Measurements from ENCODE around the gene RTTN.

Gene RTTN

GRCh38 chr18:70036771-70037347 lies 168.6 kb downstream of the RTTN start:
- no peaks in the 10 kb centered on the region for H3K36me3 ChIP-seq (ENCODE audit: insufficient read depth, low read depth, low read length)
- H3K27me3 ChIP-seq (ENCODE audit: insufficient read depth, low read length): no peaks in the 10 kb centered on the region
- no peak overlapping the region for H3K4me3 ChIP-seq (ENCODE audit: low read length)
- H3K9me3 ChIP-seq (ENCODE audit: insufficient read depth, low read depth, low read length): no peaks in the 10 kb centered on the region
- H3K9ac ChIP-seq (ENCODE audit: low read depth, low read length): no peak overlapping the region
- no peak overlapping the region for H3K27ac ChIP-seq (ENCODE audit: low read length)
- H3K4me1 ChIP-seq (ENCODE audit: insufficient read depth, low read length): no peaks in the 10 kb centered on the region

DNA sequence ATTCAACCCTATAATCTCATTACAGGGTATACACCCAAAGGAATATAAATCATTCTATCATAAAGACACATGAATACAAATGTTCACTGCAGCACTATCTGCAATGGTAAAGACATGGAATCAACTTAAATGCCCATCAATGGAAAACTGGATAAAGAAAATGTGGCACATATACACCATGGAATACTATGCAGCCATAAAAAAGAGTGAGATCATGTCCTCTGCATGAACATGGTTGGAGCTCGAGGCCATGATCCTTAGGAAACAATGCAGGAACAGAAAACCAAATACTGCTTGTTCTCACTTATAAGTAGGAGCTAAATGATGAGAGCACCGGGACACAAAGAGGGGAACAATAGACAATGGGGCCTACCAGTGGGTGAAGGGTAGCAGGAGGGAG lies 169.3 kb downstream of the RTTN start:
- Histone ChIP-seq H3K27ac (ENCODE audit: low read length) (no peak overlapping the region), H3K4me1 (ENCODE audit: insufficient read depth, low read length) (no peaks in the 10 kb centered on the region), H3K9me3 (ENCODE audit: insufficient read depth, low read depth, low read length) (no peaks in the 10 kb centered on the region), H3K4me3 (ENCODE audit: low read length) (no peak overlapping the region), H3K36me3 (ENCODE audit: insufficient read depth, low read depth, low read length) (no peaks in the 10 kb centered on the region), H3K27me3 (ENCODE audit: insufficient read depth, low read length) (no peaks in the 10 kb centered on the region), H3K9ac (ENCODE audit: low read depth, low read length) (no peak overlapping the region)

DNA sequence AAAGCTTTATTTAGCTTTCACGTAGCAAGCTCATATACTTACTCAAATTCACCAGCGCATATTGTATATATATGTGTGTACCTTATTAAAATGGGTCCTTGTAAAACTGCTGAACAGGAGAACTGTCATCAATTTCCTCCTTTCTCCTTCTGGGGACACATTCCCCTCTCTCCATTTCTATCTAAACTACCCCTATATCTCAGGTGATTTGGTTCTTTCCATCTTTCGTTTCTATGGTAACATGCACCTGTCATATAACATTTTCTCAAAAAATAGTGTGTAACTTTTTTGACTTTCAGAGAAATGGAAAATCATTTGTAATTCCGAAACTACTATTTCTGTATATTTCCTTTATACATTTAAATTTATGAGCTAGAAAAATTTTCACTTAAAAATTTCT lies 174.3 kb downstream of the RTTN start:
- H3K9me3 ChIP-seq (ENCODE audit: insufficient read depth, low read depth, low read length): no peaks in the 10 kb centered on the region
- no peak overlapping the region for H3K9ac ChIP-seq (ENCODE audit: low read depth, low read length)
- no peaks in the 10 kb centered on the region for H3K27me3 ChIP-seq (ENCODE audit: insufficient read depth, low read length)
- no peak overlapping the region for H3K4me3 ChIP-seq (ENCODE audit: low read length)
- no peaks in the 10 kb centered on the region for H3K4me1 ChIP-seq (ENCODE audit: insufficient read depth, low read length)
- H3K36me3 ChIP-seq (ENCODE audit: insufficient read depth, low read depth, low read length): peaks cover 7% of the 10 kb centered on the region; the same call in 1 of the 2 replicates
- no peak overlapping the region for H3K27ac ChIP-seq (ENCODE audit: low read length)

DNA sequence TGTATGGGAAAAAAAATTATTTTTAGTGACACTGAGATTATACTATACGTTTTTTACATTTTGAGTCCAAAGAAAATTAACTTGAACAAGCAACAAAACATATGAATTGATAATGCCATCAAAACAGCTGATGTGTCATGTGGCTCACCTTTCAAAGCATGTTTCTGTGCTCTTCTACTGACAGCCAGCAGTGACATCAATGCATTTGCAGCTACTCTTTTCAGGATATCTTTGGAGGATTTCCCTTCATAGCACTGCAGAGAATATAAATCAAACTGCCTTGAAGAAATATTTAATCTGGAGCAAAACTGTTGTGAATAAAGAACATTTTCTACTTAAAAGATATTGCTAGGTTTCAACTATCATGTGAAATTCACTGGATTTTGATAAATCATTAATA lies 174.8 kb downstream of the RTTN start:
- H3K4me1 ChIP-seq (ENCODE audit: insufficient read depth, low read length): no peaks in the 10 kb centered on the region
- no peaks in the 10 kb centered on the region for H3K9me3 ChIP-seq (ENCODE audit: insufficient read depth, low read depth, low read length)
- no peak overlapping the region for H3K4me3 ChIP-seq (ENCODE audit: low read length)
- H3K9ac ChIP-seq (ENCODE audit: low read depth, low read length): no peak overlapping the region
- H3K36me3 ChIP-seq (ENCODE audit: insufficient read depth, low read depth, low read length): peaks cover 7% of the 10 kb centered on the region; the same call in 1 of the 2 replicates
- H3K27ac ChIP-seq (ENCODE audit: low read length): no peak overlapping the region
- H3K27me3 ChIP-seq (ENCODE audit: insufficient read depth, low read length): no peaks in the 10 kb centered on the region

DNA sequence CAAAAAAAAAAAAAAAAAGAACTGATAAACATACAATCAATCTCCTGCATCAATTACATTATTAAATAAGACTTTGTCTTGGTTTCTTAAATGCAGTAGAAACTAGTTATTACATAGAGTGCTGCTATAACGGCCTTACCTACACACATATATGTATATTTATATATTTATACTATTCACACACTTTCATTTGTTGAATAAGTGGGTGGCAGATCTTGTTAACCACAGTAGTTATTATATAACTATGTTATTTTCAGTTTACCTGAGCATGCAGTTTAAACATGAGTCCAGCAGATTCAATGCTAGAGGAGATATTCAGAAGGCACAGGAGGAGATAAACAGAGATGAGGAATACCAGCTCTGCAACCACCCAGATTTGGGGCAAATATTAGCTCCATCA lies 176.3 kb downstream of the RTTN start:
- Histone ChIP-seq H3K27ac (ENCODE audit: low read length) (no peak overlapping the region), H3K4me1 (ENCODE audit: insufficient read depth, low read length) (no peaks in the 10 kb centered on the region), H3K36me3 (ENCODE audit: insufficient read depth, low read depth, low read length) (peaks cover 12% of the 10 kb centered on the region; the same call in 1 of the 2 replicates), H3K9ac (ENCODE audit: low read depth, low read length) (no peak overlapping the region), H3K27me3 (ENCODE audit: insufficient read depth, low read length) (no peaks in the 10 kb centered on the region), H3K4me3 (ENCODE audit: low read length) (no peak overlapping the region), H3K9me3 (ENCODE audit: insufficient read depth, low read depth, low read length) (no peaks in the 10 kb centered on the region)

- H3K9ac ChIP-seq (ENCODE audit: low read depth, low read length): no peak overlapping the region
- peaks cover 16% of the 10 kb centered on the region; the same call in 1 of the 2 replicates for H3K36me3 ChIP-seq (ENCODE audit: insufficient read depth, low read depth, low read length)
- no peak overlapping the region for H3K4me3 ChIP-seq (ENCODE audit: low read length)
- no peaks in the 10 kb centered on the region for H3K4me1 ChIP-seq (ENCODE audit: insufficient read depth, low read length)
- H3K9me3 ChIP-seq (ENCODE audit: insufficient read depth, low read depth, low read length): no peaks in the 10 kb centered on the region
- no peak overlapping the region for H3K27ac ChIP-seq (ENCODE audit: low read length)
- no peaks in the 10 kb centered on the region for H3K27me3 ChIP-seq (ENCODE audit: insufficient read depth, low read length)
Measured at GRCh38 chr18:70028734-70029133, 176.8 kb downstream of the RTTN start.

DNA sequence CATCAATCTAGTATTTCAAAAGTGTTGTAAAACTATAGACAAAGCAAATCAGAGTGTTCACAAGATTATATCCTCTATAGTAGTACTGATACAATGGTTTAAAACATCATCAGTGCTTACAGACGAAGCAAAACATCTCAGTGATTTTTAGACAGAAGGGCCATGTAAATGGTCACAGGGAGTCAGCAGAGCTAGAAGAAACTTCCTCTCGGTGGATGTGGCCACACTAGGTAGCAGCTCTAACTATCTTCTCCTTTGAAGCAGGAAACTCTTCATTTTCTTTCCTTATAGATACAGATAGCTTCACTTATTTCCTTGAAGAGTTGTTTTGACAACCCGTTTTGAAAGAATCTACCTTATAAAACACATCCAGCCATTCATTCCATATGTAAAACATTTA lies 177.4 kb downstream of the RTTN start:
- H3K9me3 ChIP-seq (ENCODE audit: insufficient read depth, low read depth, low read length): no peaks in the 10 kb centered on the region
- H3K36me3 ChIP-seq (ENCODE audit: insufficient read depth, low read depth, low read length): peaks cover 20% of the 10 kb centered on the region; the same call in 1 of the 2 replicates
- no peaks in the 10 kb centered on the region for H3K27me3 ChIP-seq (ENCODE audit: insufficient read depth, low read length)
- H3K9ac ChIP-seq (ENCODE audit: low read depth, low read length): no peak overlapping the region
- H3K27ac ChIP-seq (ENCODE audit: low read length): no peak overlapping the region
- no peaks in the 10 kb centered on the region for H3K4me1 ChIP-seq (ENCODE audit: insufficient read depth, low read length)
- no peak overlapping the region for H3K4me3 ChIP-seq (ENCODE audit: low read length)

- Histone ChIP-seq H3K36me3 (ENCODE audit: insufficient read depth, low read depth, low read length) (peaks cover 27% of the 10 kb centered on the region; the same call in 1 of the 2 replicates), H3K4me1 (ENCODE audit: insufficient read depth, low read length) (no peaks in the 10 kb centered on the region), H3K4me3 (ENCODE audit: low read length) (no peak overlapping the region), H3K27ac (ENCODE audit: low read length) (no peak overlapping the region), H3K27me3 (ENCODE audit: insufficient read depth, low read length) (no peaks in the 10 kb centered on the region), H3K9me3 (ENCODE audit: insufficient read depth, low read depth, low read length) (no peaks in the 10 kb centered on the region), H3K9ac (ENCODE audit: low read depth, low read length) (no peak overlapping the region)
Measured at GRCh38 chr18:70025580-70025979, 179.9 kb downstream of the RTTN start.

- no peak overlapping the region for H3K4me3 ChIP-seq (ENCODE audit: low read length)
- H3K9ac ChIP-seq (ENCODE audit: low read depth, low read length): no peak overlapping the region
- no peak overlapping the region for H3K27ac ChIP-seq (ENCODE audit: low read length)
- H3K9me3 ChIP-seq (ENCODE audit: insufficient read depth, low read depth, low read length): no peaks in the 10 kb centered on the region
- H3K36me3 ChIP-seq (ENCODE audit: insufficient read depth, low read depth, low read length): peaks cover 31% of the 10 kb centered on the region; the same call in 1 of the 2 replicates
- H3K27me3 ChIP-seq (ENCODE audit: insufficient read depth, low read length): no peaks in the 10 kb centered on the region
- no peaks in the 10 kb centered on the region for H3K4me1 ChIP-seq (ENCODE audit: insufficient read depth, low read length)
Measured at GRCh38 chr18:70024829-70025228, 180.7 kb downstream of the RTTN start.

- H3K4me1 ChIP-seq (ENCODE audit: insufficient read depth, low read length): no peaks in the 10 kb centered on the region
- H3K36me3 ChIP-seq (ENCODE audit: insufficient read depth, low read depth, low read length): peaks cover 31% of the 10 kb centered on the region
- H3K27me3 ChIP-seq (ENCODE audit: insufficient read depth, low read length): no peaks in the 10 kb centered on the region
- H3K9me3 ChIP-seq (ENCODE audit: insufficient read depth, low read depth, low read length): no peaks in the 10 kb centered on the region
- no peak overlapping the region for H3K9ac ChIP-seq (ENCODE audit: low read depth, low read length)
- H3K4me3 ChIP-seq (ENCODE audit: low read length): no peak overlapping the region
- H3K27ac ChIP-seq (ENCODE audit: low read length): no peak overlapping the region
Measured at GRCh38 chr18:70024093-70024492, 181.4 kb downstream of the RTTN start.

DNA sequence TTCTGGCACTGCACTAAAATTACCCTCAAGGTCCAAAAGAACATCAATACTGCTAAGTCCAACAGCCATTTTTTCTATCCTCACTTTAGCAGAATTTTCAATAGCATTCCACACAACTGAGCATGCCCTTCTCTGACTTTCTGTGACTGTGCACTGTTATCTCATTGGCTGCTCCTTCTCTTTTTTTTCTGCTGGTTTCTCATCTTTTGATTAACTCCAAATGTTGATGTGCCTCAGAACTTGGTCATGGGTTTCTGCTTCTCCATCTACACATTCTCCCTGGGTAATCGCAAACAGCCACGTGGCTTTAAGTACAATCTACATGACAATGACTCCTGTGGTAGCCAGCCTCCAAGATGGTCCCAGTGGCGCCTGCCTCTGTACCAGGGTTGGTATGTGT lies 182.9 kb downstream of the RTTN start:
- no peaks in the 10 kb centered on the region for H3K27me3 ChIP-seq (ENCODE audit: insufficient read depth, low read length)
- H3K4me1 ChIP-seq (ENCODE audit: insufficient read depth, low read length): no peaks in the 10 kb centered on the region
- H3K4me3 ChIP-seq (ENCODE audit: low read length): no peak overlapping the region
- no peaks in the 10 kb centered on the region for H3K9me3 ChIP-seq (ENCODE audit: insufficient read depth, low read depth, low read length)
- peaks cover 31% of the 10 kb centered on the region for H3K36me3 ChIP-seq (ENCODE audit: insufficient read depth, low read depth, low read length)
- no peak overlapping the region for H3K27ac ChIP-seq (ENCODE audit: low read length)
- H3K9ac ChIP-seq (ENCODE audit: low read depth, low read length): no peak overlapping the region

- Histone ChIP-seq H3K4me3 (ENCODE audit: low read length) (no peak overlapping the region), H3K9ac (ENCODE audit: low read depth, low read length) (no peak overlapping the region), H3K27me3 (ENCODE audit: insufficient read depth, low read length) (no peaks in the 10 kb centered on the region), H3K27ac (ENCODE audit: low read length) (no peak overlapping the region), H3K9me3 (ENCODE audit: insufficient read depth, low read depth, low read length) (no peaks in the 10 kb centered on the region), H3K4me1 (ENCODE audit: insufficient read depth, low read length) (no peaks in the 10 kb centered on the region), H3K36me3 (ENCODE audit: insufficient read depth, low read depth, low read length) (peaks cover 37% of the 10 kb centered on the region)
Measured at GRCh38 chr18:70021498-70021897, 184.0 kb downstream of the RTTN start.

Data from iPS-20b (cell line).